HepG2 (cell line): ENCODE measurements around the gene OGFOD3. TPM values are rescaled to one million over a fixed set of nuclear protein-coding genes. Genes with fewer than 3 reads are reported as not detected.

ENCODE experiments used
- HDAC6 ChIP-seq: fragments of 200-600 bp; sonication (generic); IDR thresholded peaks from 2 replicates; pipeline ENCODE4 v1.7.0; 2017; ENCODE audit warnings: mild to moderate bottlenecking, antibody characterized with exemption, low read length, low read depth
- HNF4A ChIP-seq: sonication (generic); formaldehyde crosslinking; IDR thresholded peaks from 2 replicates; pipeline ENCODE4 v1.4.0; 2020; ENCODE audit warnings: missing genetic modification reagents
- HNF4G ChIP-seq, 2 experiments: sonication (generic) in 1 of 2; formaldehyde crosslinking in 1 of 2; IDR thresholded peaks; 2 replicates each; pipeline versions ENCODE4 v1.4.0 to v1.6.1; 2011 to 2020; ENCODE audit warnings: borderline replicate concordance in 2 of 2, low read depth in 2 of 2, mild to moderate bottlenecking in 2 of 2, low read length in 1 of 2, missing genetic modification reagents in 1 of 2, moderate library complexity in 1 of 2
- MIER3 ChIP-seq: IDR thresholded peaks from 2 replicates; pipeline ENCODE4 v1.6.1; 2016; ENCODE audit warnings: missing compliant biosample characterization, borderline replicate concordance
- NBN ChIP-seq: fragments of 450-650 bp; conservative IDR thresholded peaks from 2 replicates; pipeline ENCODE4 v1.6.1; 2017
- PLRG1 ChIP-seq: fragments of 450-650 bp; conservative IDR thresholded peaks from 2 replicates; pipeline ENCODE4 v1.6.1; 2016
- RBFOX2 ChIP-seq: fragments of 200-400 bp; formaldehyde crosslinking; IDR thresholded peaks from 2 replicates; pipeline ENCODE4 v1.6.1; 2017; ENCODE audit warnings: low read depth, mild to moderate bottlenecking, low read length
- REL ChIP-seq: sonication (generic); formaldehyde crosslinking; conservative IDR thresholded peaks from 2 replicates; pipeline ENCODE4 v1.8.0; 2022; ENCODE audit warnings: mild to moderate bottlenecking, missing genetic modification reagents, moderate library complexity
- SAFB2 ChIP-seq: sonication (generic); formaldehyde crosslinking; IDR thresholded peaks from 2 replicates; pipeline ENCODE4 v1.5.1; 2020; ENCODE audit warnings: missing genetic modification reagents, low read depth, mild to moderate bottlenecking, borderline replicate concordance
- TAF1 ChIP-seq: sonication (generic); formaldehyde crosslinking; IDR thresholded peaks from 2 replicates; pipeline ENCODE4 v1.4.0; 2020; ENCODE audit warnings: missing genetic modification reagents
- TEAD3 ChIP-seq: optimal IDR thresholded peaks from 2 replicates; pipeline ENCODE3; 2016; ENCODE audit warnings: borderline replicate concordance
- THAP9 ChIP-seq: sonication (generic); formaldehyde crosslinking; IDR thresholded peaks from 2 replicates; pipeline ENCODE4; 2020; ENCODE audit warnings: missing genetic modification reagents, mild to moderate bottlenecking, borderline replicate concordance
- TOE1 ChIP-seq: sonication (generic); formaldehyde crosslinking; IDR thresholded peaks from 2 replicates; pipeline ENCODE4 v1.4.0; 2020; ENCODE audit warnings: mild to moderate bottlenecking, missing genetic modification reagents
- UBTF ChIP-seq: sonication (generic); formaldehyde crosslinking; IDR thresholded peaks from 2 replicates; pipeline ENCODE4 v1.4.0; 2020; ENCODE audit warnings: mild to moderate bottlenecking, missing genetic modification reagents
- YEATS2 ChIP-seq: sonication (generic); formaldehyde crosslinking; IDR thresholded peaks from 2 replicates; pipeline ENCODE4 v1.4.0; 2020; ENCODE audit warnings: missing genetic modification reagents, borderline replicate concordance
- ZNF234 ChIP-seq: sonication (generic); formaldehyde crosslinking; conservative IDR thresholded peaks from 2 replicates; pipeline ENCODE4 v1.5.1; 2020; ENCODE audit warnings: mild to moderate bottlenecking, missing genetic modification reagents
- ZNF280D ChIP-seq: sonication (generic); formaldehyde crosslinking; IDR thresholded peaks from 2 replicates; pipeline ENCODE4 v1.5.1; 2020; ENCODE audit warnings: mild to moderate bottlenecking, missing genetic modification reagents
- ZNF430 ChIP-seq: sonication (generic); formaldehyde crosslinking; IDR thresholded peaks from 2 replicates; pipeline ENCODE4 v1.9.0; 2021; ENCODE audit warnings: mild to moderate bottlenecking, missing genetic modification reagents
- ZNF547 ChIP-seq: sonication (generic); formaldehyde crosslinking; IDR thresholded peaks from 2 replicates; pipeline ENCODE4 v1.5.1; 2020; ENCODE audit warnings: mild to moderate bottlenecking, missing genetic modification reagents
- ZNF772 ChIP-seq: sonication (generic); formaldehyde crosslinking; IDR thresholded peaks from 2 replicates; pipeline ENCODE4 v1.5.0; 2020; ENCODE audit warnings: mild to moderate bottlenecking, missing genetic modification reagents
- polyA plus RNA-seq, 8 experiments: library from polyadenylated mRNA; depleted of rRNA in 3 of 8; stranded (reverse) in 7 of 8; unstranded in 1 of 8; fragments of >200 nt; fragmentation: Illumina TruSeq in 4 of 8; extraction: Trizol in 4 of 8; gene quantifications; 2 replicates each; pipeline versions ENCODE4 v1.2.1 to v1.2.3, GENCODE V29; 2011 to 2016; ENCODE audit warnings: low read depth in 4 of 8, missing spikeins in 1 of 8, mixed read lengths in 1 of 8; ENCODE audit not compliant: insufficient read depth in 1 of 8
- total RNA-seq, 5 experiments: library from RNA; depleted of rRNA; stranded (reverse); fragments of >200 nt; fragmentation: Illumina TruSeq; extraction: Trizol; gene quantifications; 2 replicates each; pipeline ENCODE4 v1.2.3, GENCODE V29; 2016; ENCODE audit warnings: low read depth in 1 of 5
- TF ChIP-seq, protein P1 (sequence below): sonication (generic); formaldehyde crosslinking; IDR thresholded peaks from 2 replicates; pipeline ENCODE4 v1.4.0; 2020; ENCODE audit warnings: mild to moderate bottlenecking, missing genetic modification reagents

Gene OGFOD3
- total and polyA plus RNA-seq, 2 of the 13 experiments (the other 11 are each of a cell fraction or from before 2014, with no cell fraction given), result 40.0 to 42.1 TPM

- TF ChIP-seq ZNF772 (CRISPR knock-in tag), result peak; percentile 50; the same call in 1 of the 2 replicates
- TF ChIP-seq ZNF280D (CRISPR knock-in tag), result 0 out of 2 replicates have a peak, but pooled peaks have one; percentile 48
- TF ChIP-seq ZNF547 (CRISPR knock-in tag), result no peak
- TF ChIP-seq MIER3 (CRISPR knock-in tag), result 0 out of 2 replicates have a peak, but pooled peaks have one; percentile 21
- TF ChIP-seq TOE1, result 0 out of 2 replicates have a peak, but pooled peaks have one; percentile 19
- no peak for TF ChIP-seq PLRG1
- no peak for TF ChIP-seq UBTF (CRISPR knock-in tag)
- TF ChIP-seq RBFOX2, result peak; percentile 71
- no peak for TF ChIP-seq ZNF234 (CRISPR knock-in tag)
- TF ChIP-seq YEATS2 (CRISPR knock-in tag), result peak; percentile 87; the same call in 1 of the 2 replicates
- peak; percentile 38; the same call in 1 of the 2 replicates for TF ChIP-seq THAP9 (CRISPR knock-in tag)
- TF ChIP-seq TAF1 (CRISPR knock-in tag), result peak; percentile 70
- TF ChIP-seq TEAD3 (CRISPR knock-in tag), result peak; percentile 58
- TF ChIP-seq, protein P1, sequence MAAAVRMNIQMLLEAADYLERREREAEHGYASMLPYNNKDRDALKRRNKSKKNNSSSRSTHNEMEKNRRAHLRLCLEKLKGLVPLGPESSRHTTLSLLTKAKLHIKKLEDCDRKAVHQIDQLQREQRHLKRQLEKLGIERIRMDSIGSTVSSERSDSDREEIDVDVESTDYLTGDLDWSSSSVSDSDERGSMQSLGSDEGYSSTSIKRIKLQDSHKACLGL (CRISPR knock-in tag), result no peak
- TF ChIP-seq NBN, result no peak
- TF ChIP-seq HDAC6, result no peak
- TF ChIP-seq SAFB2 (CRISPR knock-in tag), result no peak
- no peak for TF ChIP-seq HNF4A (CRISPR knock-in tag)
- TF ChIP-seq HNF4G (IDR thresholded peaks at IDR 0.05; ENCODE audit: borderline replicate concordance, low read depth, low read length), result no peak
- TF ChIP-seq HNF4G (CRISPR knock-in tag; IDR thresholded peaks at IDR 0.05; ENCODE audit: borderline replicate concordance, low read depth), result no peak
- peak; percentile 59; the same call in 1 of the 2 replicates for TF ChIP-seq ZNF430 (CRISPR knock-in tag)
- no peak for TF ChIP-seq REL (CRISPR knock-in tag)
Observed at GRCh38 chr17:82367724-82368524, 50.5 kb downstream of the OGFOD3 start (continued).
